ENCODE results near the gene SFXN4. TPM values are rescaled to one million over a fixed set of nuclear protein-coding genes. Genes with fewer than 3 reads are reported as not detected.
"Not testable (repeated sequence)": the region's sequence is repeated elsewhere in the genome, so short reads cannot be mapped to it uniquely, and the experiment has no call there.

SFXN4 gene
- total and polyA plus RNA-seq, 9 of the 15 experiments (the other 6 are each of a cell fraction or from before 2014, with no cell fraction given) = 40.1 to 97.8 (median 54.5) TPM

GRCh38 chr10:119107771-119108170 lies 57.7 kb downstream of the SFXN4 start:
- intact Hi-C loops (cut with micrococcal nuclease) = not testable (repeated sequence)

DNA sequence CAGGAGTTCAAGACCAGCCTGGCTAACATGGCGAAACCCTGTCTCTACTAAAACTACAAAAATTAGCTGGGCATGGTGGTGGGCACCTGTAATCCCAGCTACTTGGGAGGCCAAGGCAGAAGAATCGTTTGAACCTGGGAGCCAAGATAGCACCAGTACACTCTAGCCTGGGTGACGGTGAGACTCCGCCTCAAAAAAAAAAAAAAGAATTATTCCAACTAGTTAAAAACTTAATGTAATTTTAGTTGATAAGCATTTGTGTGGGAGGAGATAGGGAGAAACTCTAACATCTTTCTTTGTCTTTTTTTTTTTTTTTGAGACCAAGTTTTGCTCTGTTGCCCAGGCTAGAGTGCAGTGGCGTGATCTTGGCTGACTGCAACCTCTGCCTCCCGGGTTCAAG lies 58.4 kb downstream of the SFXN4 start:
- H3K4me2 ChIP-seq (ENCODE audit: insufficient read depth, low read length); H3K4me3 ChIP-seq; H3K9me3 ChIP-seq (replicated peaks; ENCODE audit: control insufficient read depth, insufficient read depth, low read depth, low read length); H3K9ac ChIP-seq (ENCODE audit: insufficient read depth in 1 of 2, low read depth in 2 of 2, low read length in 2 of 2); H2AFZ ChIP-seq (ENCODE audit: low read depth, low read length); DNase-seq (ENCODE audit: extremely low read depth in 1 of 4, low spot score in 3 of 4); H3K27me3 ChIP-seq (ENCODE audit: control insufficient read depth in 2 of 2, insufficient read depth in 2 of 2, low read length in 2 of 2); H3K36me3 ChIP-seq (ENCODE audit: control insufficient read depth, insufficient read depth, low read length); H3K79me2 ChIP-seq (ENCODE audit: control insufficient read depth, insufficient read depth, low read length); H4K20me1 ChIP-seq (replicated peaks; ENCODE audit: control insufficient read depth, insufficient read depth, low read length); FAIRE-seq; in situ Hi-C loops (cut with MboI); intact Hi-C loops (cut with micrococcal nuclease); CTCF ChIA-PET (ENCODE audit: low intra/inter-chr PET ratio); BruUV-seq (replicated peaks); H3K27ac ChIP-seq (ENCODE audit: extremely low read depth, low read depth, low read length); POLR2A ChIA-PET; ATAC-seq; H3K9me1 ChIP-seq (ENCODE audit: control insufficient read depth, insufficient read depth, low read length): not testable (repeated sequence)
- 50% methylated on average over 1 of the region's 6 CpGs for WGBS (ENCODE audit: insufficient coverage, low coverage, missing lambda C conversion rate)
- peaks cover 5 to 13% of the 10 kb centered on the region in 2 experiments; a peak in 4 of 5 replicates for H3K4me1 ChIP-seq (replicated peaks in 1 of 2; ENCODE audit: control insufficient read depth in 2 of 2, insufficient read depth in 2 of 2, low read length in 2 of 2)

More at GRCh38 chr10:119107771-119108170, 57.7 kb downstream of the SFXN4 start:
- FAIRE-seq; H3K9me1 ChIP-seq (ENCODE audit: control insufficient read depth, insufficient read depth, low read length); H3K9me3 ChIP-seq (replicated peaks; ENCODE audit: control insufficient read depth, insufficient read depth, low read depth, low read length); H3K4me2 ChIP-seq (ENCODE audit: insufficient read depth, low read length); CTCF ChIA-PET (ENCODE audit: low intra/inter-chr PET ratio); H3K79me2 ChIP-seq (ENCODE audit: control insufficient read depth, insufficient read depth, low read length); POLR2A ChIA-PET; ATAC-seq; DNase-seq (ENCODE audit: extremely low read depth in 1 of 4, low spot score in 3 of 4); H3K9ac ChIP-seq (ENCODE audit: insufficient read depth in 1 of 2, low read depth in 2 of 2, low read length in 2 of 2); H3K27ac ChIP-seq (ENCODE audit: extremely low read depth, low read depth, low read length); BruUV-seq (replicated peaks); in situ Hi-C loops (cut with MboI); H3K27me3 ChIP-seq (ENCODE audit: control insufficient read depth in 2 of 2, insufficient read depth in 2 of 2, low read length in 2 of 2); H2AFZ ChIP-seq (ENCODE audit: low read depth, low read length); H4K20me1 ChIP-seq (replicated peaks; ENCODE audit: control insufficient read depth, insufficient read depth, low read length); H3K36me3 ChIP-seq (ENCODE audit: control insufficient read depth, insufficient read depth, low read length); H3K4me3 ChIP-seq: not testable (repeated sequence)
- 47% methylated on average over 2 of the region's 2 CpGs for WGBS (ENCODE audit: insufficient coverage, low coverage, missing lambda C conversion rate)
- peaks cover 3 to 13% of the 10 kb centered on the region in 2 experiments; a peak in 4 of 5 replicates for H3K4me1 ChIP-seq (replicated peaks in 1 of 2; ENCODE audit: control insufficient read depth in 2 of 2, insufficient read depth in 2 of 2, low read length in 2 of 2)

DNA sequence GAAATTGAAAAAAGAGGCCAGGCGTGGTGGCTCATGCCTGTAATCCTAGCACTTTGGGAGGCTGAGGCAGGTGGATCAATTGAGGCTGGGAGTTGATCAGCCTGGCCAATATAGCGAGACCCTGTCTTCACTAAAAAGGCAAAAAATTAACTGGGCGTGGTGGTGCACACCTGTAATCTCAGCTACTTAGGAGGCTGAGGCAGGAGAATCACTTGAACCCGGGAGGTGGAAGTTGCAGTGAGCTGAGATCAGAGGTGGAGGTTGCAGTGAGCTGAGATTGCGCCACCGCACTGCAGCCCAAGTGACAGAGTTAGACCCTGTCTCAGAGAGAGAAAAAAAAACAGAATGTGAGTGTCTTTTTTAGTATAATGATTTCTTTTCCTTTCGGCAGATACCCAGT lies 59.6 kb downstream of the SFXN4 start:
- H4K20me1 ChIP-seq (replicated peaks; ENCODE audit: control insufficient read depth, insufficient read depth, low read length); POLR2A ChIA-PET; H3K36me3 ChIP-seq (ENCODE audit: control insufficient read depth, insufficient read depth, low read length); intact Hi-C loops (cut with micrococcal nuclease); CTCF ChIA-PET (ENCODE audit: low intra/inter-chr PET ratio); FAIRE-seq; H3K4me3 ChIP-seq; H3K27me3 ChIP-seq (ENCODE audit: control insufficient read depth in 2 of 2, insufficient read depth in 2 of 2, low read length in 2 of 2); H3K9me3 ChIP-seq (replicated peaks; ENCODE audit: control insufficient read depth, insufficient read depth, low read depth, low read length); ATAC-seq; DNase-seq (ENCODE audit: extremely low read depth in 1 of 4, low spot score in 3 of 4); H2AFZ ChIP-seq (ENCODE audit: low read depth, low read length); H3K4me2 ChIP-seq (ENCODE audit: insufficient read depth, low read length); H3K9ac ChIP-seq (ENCODE audit: insufficient read depth in 1 of 2, low read depth in 2 of 2, low read length in 2 of 2); BruUV-seq (replicated peaks); H3K79me2 ChIP-seq (ENCODE audit: control insufficient read depth, insufficient read depth, low read length); H3K9me1 ChIP-seq (ENCODE audit: control insufficient read depth, insufficient read depth, low read length); H3K27ac ChIP-seq (ENCODE audit: extremely low read depth, low read depth, low read length); in situ Hi-C loops (cut with MboI): not testable (repeated sequence)
- WGBS (ENCODE audit: insufficient coverage, low coverage, missing lambda C conversion rate) = 87% methylated on average over 3 of the region's 7 CpGs
- H3K4me1 ChIP-seq (replicated peaks in 1 of 2; ENCODE audit: control insufficient read depth in 2 of 2, insufficient read depth in 2 of 2, low read length in 2 of 2) = peaks cover 11 to 13% of the 10 kb centered on the region in 2 experiments; a peak in 4 of 5 replicates
